A673 (cell line): ENCODE measurements around the gene ANKRD55.
"Not testable (repeated sequence)": the region's sequence is repeated elsewhere in the genome, so short reads cannot be mapped to it uniquely, and the experiment has no call there.

Experiments
- EZH2 ChIP-seq: fragments of 200-600 bp; sonication (generic); IDR thresholded peaks from 2 replicates; pipeline ENCODE4 v1.6.1; 2017; ENCODE audit warnings: borderline replicate concordance, low read depth, mild to moderate bottlenecking, mixed read lengths, antibody characterized with exemption, low read length; ENCODE audit not compliant: poor library complexity, severe bottlenecking
- TF ChIP-seq, protein P1 (sequence below): fragments of 300-800, 200-600 bp; sonication (generic); conservative IDR thresholded peaks from 2 replicates; pipeline ENCODE4 v1.5.1; 2017; ENCODE audit warnings: low read depth, mild to moderate bottlenecking, antibody characterized with exemption, low read length, moderate library complexity, mixed read lengths

DNA sequence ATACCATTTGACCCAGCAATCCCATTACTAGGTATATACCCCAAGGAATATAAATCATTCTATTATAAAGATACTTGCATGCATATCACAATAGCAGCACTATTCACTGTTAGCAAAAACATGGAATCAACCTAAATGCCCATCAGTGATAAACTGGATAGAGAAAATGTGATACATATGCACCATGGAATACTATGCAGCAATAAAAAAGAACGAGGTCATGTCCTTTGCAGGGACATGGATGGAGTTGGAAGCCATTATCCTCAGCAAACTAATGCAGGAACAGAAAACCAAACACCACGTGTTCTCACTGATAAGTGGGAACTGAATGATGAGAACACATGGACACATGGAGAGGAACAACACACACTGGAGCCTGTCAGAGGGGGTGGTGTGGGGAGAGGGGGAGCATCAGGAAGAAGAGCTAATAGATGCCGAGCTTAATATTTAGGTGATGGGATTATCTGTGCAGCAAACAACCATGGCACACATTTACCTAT is 31.3 kb downstream of the ANKRD55 start:
- TF ChIP-seq, protein P1, sequence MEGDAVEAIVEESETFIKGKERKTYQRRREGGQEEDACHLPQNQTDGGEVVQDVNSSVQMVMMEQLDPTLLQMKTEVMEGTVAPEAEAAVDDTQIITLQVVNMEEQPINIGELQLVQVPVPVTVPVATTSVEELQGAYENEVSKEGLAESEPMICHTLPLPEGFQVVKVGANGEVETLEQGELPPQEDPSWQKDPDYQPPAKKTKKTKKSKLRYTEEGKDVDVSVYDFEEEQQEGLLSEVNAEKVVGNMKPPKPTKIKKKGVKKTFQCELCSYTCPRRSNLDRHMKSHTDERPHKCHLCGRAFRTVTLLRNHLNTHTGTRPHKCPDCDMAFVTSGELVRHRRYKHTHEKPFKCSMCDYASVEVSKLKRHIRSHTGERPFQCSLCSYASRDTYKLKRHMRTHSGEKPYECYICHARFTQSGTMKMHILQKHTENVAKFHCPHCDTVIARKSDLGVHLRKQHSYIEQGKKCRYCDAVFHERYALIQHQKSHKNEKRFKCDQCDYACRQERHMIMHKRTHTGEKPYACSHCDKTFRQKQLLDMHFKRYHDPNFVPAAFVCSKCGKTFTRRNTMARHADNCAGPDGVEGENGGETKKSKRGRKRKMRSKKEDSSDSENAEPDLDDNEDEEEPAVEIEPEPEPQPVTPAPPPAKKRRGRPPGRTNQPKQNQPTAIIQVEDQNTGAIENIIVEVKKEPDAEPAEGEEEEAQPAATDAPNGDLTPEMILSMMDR, result not testable (repeated sequence)
- TF ChIP-seq EZH2, result not testable (repeated sequence)
